Activated T-helper 1 cell treated with Interleukin-2 at 50 U/mL for 16 hours (primary cell): ENCODE data around the gene SCD5.

Experiments used
- DNase-seq: peaks from one replicate; pipeline ENCODE4 v3.0.0-alpha.2; 2020; ENCODE audit warnings: low read depth

The SCD5 gene

DNA sequence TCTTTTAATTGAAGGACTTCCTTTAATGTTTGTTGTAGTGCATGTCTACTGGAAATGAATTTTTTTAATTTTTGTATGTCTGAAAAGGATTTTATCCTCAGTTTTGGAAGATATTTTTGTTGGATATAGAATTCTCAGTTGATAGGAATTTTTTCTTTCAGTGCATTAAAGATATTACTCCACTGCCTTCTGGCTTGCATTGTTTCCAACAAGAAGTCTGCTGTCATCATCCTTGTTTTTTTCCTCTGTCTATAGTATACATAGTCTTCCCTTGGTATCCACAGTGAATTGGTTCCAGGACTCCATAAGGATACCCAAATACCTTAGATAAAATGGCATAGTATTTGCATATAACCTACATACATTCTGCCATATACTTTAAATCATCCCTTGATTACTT lies 33.5 kb downstream of the SCD5 start:
- DNase-seq, result no peak

DNA sequence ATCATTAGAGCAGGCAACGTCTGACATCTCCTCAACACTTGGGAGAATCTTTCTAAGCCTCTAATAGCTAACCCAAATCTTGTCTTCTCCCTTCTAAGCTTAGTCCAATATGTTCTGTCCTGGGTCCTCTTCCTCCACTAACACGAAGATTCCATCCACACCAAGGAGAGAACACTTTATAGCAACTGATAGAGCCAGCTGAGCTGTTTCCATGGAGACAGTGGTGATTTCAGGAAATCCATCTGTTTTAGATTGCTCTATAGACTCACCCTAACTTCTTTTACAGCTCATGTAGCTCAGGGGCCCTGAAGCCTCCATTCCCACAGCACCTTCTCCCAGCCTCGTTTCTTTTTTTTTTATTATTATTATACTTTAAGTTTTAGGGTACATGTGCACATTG lies 37.4 kb downstream of the SCD5 start:
- no peak for DNase-seq

GRCh38 chr4:82758701-82759685 lies 39.6 kb downstream of the SCD5 start:
- DNase-seq, result no peak

- no peak for DNase-seq
Observed at GRCh38 chr4:82756061-82756460, 42.5 kb downstream of the SCD5 start.

GRCh38 chr4:82755650-82756049 lies 42.9 kb downstream of the SCD5 start:
- DNase-seq, result no peak

- DNase-seq, result no peak
Observed at GRCh38 chr4:82754513-82755165, 44.0 kb downstream of the SCD5 start.

- no peak for DNase-seq
Observed at GRCh38 chr4:82753725-82754410, 44.7 kb downstream of the SCD5 start.

DNA sequence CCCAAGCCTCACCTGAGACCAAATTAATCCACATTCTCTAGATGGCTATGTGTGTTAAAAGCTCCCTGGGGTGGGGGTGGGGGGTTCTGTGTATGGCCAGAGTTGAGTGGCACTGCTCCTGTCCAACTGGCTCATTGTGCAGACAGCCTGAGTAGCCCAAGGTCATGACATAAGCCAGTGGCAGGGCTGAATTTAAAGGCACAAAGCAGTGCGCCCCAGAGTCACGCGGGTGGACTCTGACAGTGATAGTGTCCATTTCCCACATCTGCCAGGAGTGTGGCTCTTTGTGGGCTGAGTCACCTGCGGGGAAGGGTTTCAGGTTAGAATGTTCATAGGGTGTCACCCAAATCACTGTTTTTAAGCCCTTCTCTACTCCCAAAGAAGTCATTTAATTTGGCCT lies 45.4 kb downstream of the SCD5 start:
- DNase-seq, result no peak

- no peak for DNase-seq
Observed at GRCh38 chr4:82748810-82749470, 49.7 kb downstream of the SCD5 start.

GRCh38 chr4:82747686-82748575 lies 50.7 kb downstream of the SCD5 start:
- DNase-seq, result no peak

- DNase-seq, result no peak
Observed at GRCh38 chr4:82746705-82747574, 51.7 kb downstream of the SCD5 start.

GRCh38 chr4:82745173-82745842 lies 53.3 kb downstream of the SCD5 start:
- no peak for DNase-seq

DNA sequence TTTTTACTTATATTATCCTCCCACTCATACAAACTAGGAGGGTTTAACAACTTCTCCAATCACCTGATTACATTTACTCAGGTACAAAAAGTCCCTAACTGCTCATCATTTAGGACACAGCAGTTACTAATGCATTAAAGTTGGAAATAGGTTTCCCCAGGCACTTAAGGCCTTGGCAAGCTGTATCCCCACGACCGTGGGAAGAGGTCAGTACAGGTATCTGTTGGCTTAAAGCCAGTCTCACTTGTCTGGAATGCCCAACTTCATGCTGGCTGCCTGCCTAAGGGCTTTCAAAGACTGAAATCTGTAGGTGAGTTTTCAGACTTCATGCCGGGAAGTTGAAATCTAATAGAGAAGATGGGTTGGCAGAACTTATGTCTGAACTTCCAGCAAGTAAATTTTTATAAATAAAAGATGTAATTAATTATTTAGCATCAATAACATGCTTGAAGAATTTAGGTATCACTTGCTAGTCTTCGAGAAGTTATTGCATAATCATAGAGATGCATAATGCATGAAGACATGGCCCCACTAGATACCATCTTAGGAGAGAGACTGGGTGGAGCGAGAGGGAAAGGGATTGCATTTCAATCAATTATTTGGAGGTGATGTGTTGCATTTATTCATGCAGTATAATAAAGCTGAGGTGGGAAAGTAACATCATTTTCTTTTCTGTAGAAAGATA lies 54.2 kb downstream of the SCD5 start:
- DNase-seq, result no peak

DNA sequence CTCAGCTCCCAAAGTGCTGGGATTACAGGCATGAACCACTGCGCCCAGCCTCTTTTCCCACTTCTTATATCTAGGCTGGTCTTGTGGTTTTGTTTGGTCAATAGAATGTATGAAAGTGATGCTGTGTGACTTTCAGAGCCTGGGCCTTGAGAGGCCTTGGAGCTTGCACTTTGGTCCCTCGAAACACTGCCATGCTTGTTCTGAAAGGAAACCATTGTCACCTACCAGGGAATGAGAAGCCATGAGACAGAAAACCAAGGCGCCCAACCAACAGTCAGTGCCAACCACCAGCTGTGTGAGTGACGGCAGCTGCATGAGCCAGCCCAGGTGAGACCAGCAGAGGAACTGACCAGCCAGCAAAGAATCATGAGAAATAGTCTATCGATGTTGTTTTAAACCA lies 57.4 kb downstream of the SCD5 start:
- DNase-seq, result no peak

GRCh38 chr4:82739287-82740190 lies 59.1 kb downstream of the SCD5 start:
- DNase-seq, result peak; percentile 5

DNA sequence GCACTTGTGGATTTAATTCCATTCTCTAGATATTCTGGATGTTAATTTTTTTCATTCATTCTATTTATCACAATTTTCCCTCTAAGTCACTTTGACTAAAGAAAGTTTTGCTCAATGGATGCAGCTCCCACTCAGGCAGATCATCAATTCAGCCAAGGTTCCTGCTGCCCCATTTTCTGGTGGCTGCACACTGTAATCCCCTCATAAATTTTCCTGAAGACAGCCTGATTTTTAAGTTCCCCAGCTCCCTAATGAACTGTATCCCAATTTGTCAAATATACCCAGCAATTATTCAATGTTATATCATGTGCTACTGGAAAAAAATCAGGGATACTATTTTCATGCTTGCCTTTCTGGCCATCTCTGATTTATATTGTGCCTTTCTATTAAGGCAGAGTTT lies 61.2 kb downstream of the SCD5 start:
- DNase-seq, result no peak

- no peak for DNase-seq
Observed at GRCh38 chr4:82733636-82734035, 65.0 kb downstream of the SCD5 start.

DNA sequence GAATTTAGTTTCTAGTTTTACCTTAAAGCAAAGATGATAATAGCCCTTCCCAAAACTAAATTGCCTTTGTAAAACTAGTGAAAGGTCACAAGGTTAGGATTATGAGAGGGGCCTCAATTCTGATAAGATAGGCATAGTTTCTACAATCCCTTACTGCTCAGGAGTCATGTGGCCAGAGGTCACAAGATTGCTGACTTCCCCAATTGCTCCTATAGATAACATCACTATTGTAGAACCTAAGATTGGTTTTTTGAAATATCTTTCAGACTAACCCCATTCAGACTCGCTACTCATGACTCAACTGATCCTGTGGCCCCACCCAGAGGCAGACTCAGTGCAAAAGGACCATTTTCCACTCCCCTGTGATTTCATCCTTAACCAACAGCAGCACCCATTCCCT lies 70.3 kb downstream of the SCD5 start:
- DNase-seq, result no peak
